Effector CD4-positive, alpha-beta T cell (primary cell): Measurements from ENCODE around the gene ENPP6.

ENCODE experiments used
- DNase-seq: peaks from one replicate; pipeline ENCODE4 v3.0.0-alpha.2; 2020

Gene ENPP6

GRCh38 chr4:184046148-184046547 is 171.5 kb downstream of the ENPP6 start:
- no peak for DNase-seq

DNA sequence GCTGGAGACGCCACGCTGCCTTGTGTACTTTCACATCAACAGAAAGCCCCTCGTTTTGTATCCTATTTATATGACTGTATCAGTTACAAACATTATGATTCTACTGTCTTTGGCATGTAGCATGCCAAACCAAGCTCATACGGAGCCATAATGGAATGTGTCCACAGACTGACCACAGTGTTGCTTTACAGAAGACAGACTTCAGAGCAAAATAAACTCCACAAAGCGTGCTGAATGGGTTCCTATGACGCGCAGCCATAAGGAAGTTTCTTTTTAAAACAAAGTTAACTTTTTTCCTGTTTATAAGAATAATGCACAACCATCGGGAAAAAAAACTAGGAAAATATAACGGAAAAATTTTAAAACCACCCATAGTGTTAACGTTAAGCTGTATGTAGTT is 176.5 kb downstream of the ENPP6 start:
- no peak for DNase-seq

DNA sequence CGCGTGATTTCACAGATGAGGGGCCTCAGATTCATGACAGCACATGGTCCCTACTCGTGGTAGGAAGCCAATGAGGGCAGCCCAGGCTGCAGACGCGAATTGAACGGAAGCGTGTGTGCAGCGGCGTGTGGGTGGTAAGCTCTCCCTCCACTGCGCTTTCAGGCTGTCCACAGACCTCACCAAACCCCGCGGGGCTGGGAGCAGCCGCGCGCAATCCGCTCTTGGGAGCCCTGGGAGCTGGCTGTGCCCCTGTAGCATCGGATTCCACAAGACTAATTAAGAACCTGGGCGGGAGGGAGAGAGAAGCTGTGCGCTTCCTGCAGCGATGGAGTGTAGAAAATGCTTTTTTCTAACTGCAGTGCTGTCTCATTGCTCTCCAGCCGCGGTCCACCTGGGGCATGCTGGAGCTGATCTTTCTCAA is 177.7 kb downstream of the ENPP6 start:
- DNase-seq, result no peak
